Fibroblast of lung (primary cell): Measurements from ENCODE around the gene RABGAP1.

Source experiments
- EZH2 ChIP-seq: IDR thresholded peaks from 2 replicates; pipeline ENCODE4 v1.5.1; 2012; ENCODE audit warnings: low read length, control low read depth, mild to moderate bottlenecking; ENCODE audit errors: missing control alignments
- TF ChIP-seq, protein P1 (sequence below), 2 donors: IDR thresholded peaks in 1 of 2; conservative IDR thresholded peaks in 1 of 2; 1 replicate in 1 of 2; 2 replicates in 1 of 2; pipeline ENCODE4 v1.5.1; 2011 to 2012; ENCODE audit warnings: low read length in 2 of 2, control low read depth in 1 of 2, inconsistent platforms in 1 of 2, low read depth in 1 of 2, mild to moderate bottlenecking in 1 of 2

DNA sequence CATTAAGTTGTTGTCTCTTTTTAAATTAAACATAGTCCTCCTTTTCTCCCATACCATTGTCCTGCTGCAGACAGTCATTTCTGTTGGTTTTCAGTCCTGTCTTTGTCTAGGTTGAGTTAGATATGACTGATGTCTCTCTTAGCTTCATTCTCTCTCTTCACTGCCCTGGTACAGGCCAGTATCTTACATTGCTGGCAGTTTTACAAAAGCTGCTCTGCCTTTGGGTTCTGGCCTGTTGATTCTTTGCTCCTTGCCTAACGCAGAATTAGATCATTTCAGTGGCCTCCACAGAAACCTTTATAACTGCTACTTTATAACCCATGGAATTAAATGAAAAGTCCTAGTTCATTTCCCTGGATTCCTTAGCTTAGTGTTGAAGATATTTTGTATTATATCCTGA lies 126.3 kb downstream of the RABGAP1 start:
- TF ChIP-seq, protein P1, sequence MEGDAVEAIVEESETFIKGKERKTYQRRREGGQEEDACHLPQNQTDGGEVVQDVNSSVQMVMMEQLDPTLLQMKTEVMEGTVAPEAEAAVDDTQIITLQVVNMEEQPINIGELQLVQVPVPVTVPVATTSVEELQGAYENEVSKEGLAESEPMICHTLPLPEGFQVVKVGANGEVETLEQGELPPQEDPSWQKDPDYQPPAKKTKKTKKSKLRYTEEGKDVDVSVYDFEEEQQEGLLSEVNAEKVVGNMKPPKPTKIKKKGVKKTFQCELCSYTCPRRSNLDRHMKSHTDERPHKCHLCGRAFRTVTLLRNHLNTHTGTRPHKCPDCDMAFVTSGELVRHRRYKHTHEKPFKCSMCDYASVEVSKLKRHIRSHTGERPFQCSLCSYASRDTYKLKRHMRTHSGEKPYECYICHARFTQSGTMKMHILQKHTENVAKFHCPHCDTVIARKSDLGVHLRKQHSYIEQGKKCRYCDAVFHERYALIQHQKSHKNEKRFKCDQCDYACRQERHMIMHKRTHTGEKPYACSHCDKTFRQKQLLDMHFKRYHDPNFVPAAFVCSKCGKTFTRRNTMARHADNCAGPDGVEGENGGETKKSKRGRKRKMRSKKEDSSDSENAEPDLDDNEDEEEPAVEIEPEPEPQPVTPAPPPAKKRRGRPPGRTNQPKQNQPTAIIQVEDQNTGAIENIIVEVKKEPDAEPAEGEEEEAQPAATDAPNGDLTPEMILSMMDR (conservative IDR thresholded peaks at IDR 0.05 in 1 of 2, IDR thresholded peaks at IDR 0.05 in 1 of 2; ENCODE audit: low read depth in 1 of 2, low read length in 2 of 2): no peak
- TF ChIP-seq EZH2: no peak
